Measurements from ENCODE around the gene ANKMY1.

The ANKMY1 gene

GRCh38 chr2:240579071-240579762 lies 21.4 kb upstream of the ANKMY1 start:
- no peak for DNase-seq

DNA sequence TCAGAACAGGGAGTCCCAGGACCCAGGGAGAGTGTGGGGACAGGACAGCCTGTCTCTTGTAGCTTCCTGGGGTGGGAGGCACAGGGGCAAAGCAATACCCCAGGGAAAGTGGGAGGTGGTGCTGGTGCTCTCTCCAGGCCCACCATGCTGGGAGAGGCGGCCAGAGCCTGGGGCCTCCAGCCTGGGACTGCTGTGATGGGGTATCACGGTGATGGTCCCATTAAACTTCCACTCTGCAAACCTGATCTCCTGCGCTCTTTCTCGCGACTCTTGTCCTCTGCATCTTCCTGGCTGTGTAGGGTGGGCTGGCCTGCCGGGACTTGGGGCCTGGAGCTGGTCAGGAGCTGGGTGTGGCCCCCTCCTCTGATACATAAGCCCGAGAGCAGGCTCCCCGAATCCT lies 20.7 kb upstream of the ANKMY1 start:
- DNase-seq, result no peak

- DNase-seq, result no peak
Measured at GRCh38 chr2:240578110-240578450, 20.3 kb upstream of the ANKMY1 start.

DNA sequence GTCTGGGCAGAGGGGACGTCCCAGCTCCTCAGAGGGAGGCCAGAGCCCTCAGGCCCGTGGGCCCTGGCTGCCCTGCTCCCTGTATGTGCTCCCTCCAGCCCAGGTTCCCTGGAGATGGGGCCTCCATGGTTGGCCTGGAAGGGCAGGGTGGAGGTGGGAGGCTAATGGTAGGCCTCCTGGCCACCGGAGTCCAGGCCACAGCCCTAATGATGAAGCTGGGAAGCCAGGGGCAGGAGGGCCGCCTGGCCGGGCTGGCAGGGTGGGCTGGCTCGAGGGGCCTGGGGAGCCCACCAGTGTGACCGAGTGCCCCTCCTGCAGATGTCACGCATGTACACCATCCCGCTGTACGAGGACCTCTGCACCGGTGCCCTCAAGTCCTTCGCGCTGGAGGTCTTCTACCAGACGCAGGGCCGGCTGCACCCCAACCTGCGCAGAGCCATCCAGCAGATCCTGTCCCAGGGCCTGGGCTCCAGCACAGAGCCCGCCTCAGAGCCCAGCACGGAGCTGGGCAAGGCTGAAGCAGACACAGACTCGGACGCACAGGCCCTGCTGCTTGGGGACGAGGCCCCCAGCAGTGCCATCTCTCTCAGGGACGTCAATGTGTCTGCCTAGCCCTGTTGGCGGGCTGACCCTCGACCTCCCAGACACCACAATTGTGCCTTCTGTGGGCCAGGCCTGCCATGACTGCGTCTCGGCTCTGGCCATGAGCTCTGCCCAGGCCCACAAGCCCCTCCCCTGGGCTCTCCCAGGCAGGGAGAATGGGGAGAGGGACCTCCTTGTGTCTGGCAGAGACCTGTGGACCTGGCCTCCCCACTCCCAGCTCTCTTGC lies 19.7 kb upstream of the ANKMY1 start:
- DNase-seq, result no peak

GRCh38 chr2:240576436-240577205 lies 18.8 kb upstream of the ANKMY1 start:
- no peak for DNase-seq

- DNase-seq, result no peak
Measured at GRCh38 chr2:240576036-240576435, 18.2 kb upstream of the ANKMY1 start.

GRCh38 chr2:240575101-240575965 lies 17.5 kb upstream of the ANKMY1 start:
- no peak for DNase-seq

DNA sequence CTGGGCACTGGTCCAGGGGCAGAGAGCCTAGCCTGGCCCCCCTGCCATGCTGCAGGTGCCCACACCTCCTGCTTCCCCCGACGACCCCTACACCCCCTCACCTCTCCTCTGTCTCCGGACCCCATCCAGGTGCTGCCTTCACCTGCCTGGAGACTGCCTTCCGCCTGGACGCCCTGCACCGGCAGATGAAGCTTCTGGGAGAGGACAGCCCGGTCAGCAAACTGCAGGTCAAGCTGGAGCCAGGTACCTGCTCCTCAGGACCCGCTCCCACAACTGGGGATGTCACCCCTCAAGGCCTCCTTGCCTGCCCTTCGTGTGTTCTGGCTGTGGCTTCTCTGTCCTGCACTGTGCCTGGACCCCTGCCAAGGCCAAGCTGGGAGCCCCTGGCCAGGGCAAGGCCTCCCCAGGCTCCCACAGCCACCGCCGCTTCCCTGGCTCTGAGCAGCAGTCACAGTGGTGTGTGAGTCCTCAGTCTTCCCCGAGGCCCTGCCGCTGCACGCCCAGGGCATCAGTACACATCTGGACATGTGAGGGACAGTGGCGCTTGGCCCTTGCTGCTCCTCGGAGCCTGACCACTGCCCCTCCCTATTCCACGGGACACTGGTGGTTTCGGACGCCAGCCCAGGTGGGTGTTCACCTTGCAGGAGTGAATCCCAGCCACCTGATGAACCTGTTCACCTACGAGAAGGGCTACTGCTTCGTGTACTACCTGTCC lies 16.8 kb upstream of the ANKMY1 start:
- DNase-seq, result no peak

DNA sequence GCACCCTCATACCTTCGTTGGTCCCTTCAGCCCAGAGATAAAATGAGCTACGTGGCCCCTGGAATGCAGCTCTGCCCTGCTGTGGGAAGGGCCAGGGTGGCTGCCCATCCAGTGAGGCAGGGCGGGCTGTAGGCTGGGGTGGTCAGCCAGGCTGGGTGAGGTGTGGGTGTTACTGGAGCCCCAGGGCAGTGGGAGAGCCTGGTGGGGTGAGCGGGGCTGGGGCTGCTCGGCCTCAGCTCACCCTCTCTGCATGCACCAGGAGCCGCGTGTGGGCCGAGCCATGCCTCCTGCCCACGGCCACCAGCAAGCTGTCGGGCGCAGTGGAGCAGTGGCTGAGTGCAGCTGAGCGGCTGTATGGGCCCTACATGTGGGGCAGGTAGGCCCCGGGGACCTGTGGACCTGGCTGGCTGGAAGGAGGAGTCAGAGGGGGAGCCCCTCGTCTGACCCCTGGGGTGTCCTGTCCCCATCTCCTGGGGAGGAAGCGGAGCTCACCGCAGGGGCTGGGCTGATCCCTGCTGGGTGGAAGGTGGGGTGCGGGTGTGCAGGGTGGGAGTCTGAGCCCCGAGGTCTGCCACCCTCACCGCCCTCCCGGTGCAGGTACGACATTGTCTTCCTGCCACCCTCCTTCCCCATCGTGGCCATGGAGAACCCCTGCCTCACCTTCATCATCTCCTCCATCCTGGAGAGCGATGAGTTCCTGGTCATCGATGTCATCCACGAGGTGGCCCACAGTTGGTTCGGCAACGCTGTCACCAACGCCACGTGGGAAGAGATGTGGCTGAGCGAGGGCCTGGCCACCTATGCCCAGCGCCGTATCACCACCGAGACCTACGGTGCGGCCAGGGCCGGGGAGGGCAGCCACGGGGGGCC lies 16.0 kb upstream of the ANKMY1 start:
- no peak for DNase-seq

- DNase-seq, result no peak
Measured at GRCh38 chr2:240573071-240573515, 15.3 kb upstream of the ANKMY1 start.

DNA sequence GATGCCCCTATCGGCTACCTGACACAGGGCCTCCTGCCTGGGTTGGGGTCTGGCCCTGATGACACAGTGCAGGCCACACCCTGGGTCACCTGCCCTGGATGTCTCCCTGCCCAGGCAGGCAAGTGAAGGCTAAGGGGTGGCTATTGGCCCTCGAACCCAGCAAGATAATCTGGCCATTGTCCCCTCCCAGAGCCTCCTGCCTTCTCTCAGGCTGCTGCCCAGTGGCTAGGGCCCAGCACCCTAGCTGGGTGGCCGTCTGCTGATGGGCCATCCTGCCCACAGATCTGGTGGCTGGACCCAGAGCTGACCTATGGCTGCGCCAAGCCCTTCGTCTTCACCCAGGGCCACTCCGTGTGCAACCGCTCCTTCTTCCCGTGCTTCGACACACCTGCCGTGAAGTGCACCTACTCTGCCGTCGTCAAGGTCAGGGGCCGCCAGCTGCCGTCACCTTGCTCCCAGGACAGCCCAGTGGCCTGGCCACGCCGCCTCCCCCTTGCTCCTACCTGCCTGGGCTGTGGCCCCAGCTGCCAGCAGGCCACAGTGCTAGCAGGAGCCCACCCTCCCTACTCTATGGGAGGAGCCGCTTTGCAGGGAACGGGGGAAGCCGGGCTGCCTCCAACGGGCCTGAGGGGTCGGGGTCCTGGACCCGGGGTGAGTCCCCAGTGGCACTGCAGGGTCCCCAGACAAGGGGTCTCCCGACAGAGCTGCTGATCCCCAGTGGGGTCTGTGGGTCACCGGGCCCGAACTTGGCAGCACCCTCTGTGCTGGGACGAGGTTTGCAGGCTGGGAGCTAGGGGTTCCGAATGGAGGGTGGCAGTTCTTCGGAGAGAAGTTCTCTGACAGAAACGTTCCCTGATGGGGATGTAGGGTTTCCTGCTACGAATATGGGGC lies 14.6 kb upstream of the ANKMY1 start:
- DNase-seq, result no peak

DNA sequence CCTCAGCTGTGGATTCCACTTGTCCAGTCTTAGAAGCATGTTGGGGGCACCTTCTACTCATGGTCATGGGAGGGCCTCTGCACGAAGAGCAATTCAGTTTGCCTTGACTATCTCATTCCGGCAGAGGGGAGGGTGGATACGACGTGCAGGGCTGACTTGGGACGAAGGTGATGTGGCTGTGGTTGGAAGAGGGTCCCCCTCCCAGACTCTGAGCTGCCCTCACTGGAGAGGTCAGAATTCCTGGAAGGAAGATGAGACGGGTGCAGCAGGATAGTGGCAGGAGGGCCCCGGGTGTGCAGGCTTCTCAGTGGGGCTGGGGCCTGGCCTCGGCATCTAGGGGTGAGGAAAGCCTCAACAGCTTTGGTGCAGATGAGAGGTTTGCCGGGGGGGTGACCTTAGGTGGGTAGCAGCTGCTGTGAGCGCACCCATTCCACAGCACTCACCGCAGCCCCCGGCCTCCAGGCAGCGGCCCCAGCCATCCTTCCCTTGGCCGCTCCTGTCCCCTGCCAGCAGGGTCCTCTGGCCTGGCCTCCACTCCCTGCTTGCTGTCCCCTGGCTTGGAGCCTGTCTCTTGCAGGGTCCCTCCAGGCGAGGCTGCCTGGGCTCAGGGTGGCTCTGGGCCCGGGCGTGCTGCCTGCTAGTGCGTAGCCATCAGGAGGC lies 13.7 kb upstream of the ANKMY1 start:
- no peak for DNase-seq

DNA sequence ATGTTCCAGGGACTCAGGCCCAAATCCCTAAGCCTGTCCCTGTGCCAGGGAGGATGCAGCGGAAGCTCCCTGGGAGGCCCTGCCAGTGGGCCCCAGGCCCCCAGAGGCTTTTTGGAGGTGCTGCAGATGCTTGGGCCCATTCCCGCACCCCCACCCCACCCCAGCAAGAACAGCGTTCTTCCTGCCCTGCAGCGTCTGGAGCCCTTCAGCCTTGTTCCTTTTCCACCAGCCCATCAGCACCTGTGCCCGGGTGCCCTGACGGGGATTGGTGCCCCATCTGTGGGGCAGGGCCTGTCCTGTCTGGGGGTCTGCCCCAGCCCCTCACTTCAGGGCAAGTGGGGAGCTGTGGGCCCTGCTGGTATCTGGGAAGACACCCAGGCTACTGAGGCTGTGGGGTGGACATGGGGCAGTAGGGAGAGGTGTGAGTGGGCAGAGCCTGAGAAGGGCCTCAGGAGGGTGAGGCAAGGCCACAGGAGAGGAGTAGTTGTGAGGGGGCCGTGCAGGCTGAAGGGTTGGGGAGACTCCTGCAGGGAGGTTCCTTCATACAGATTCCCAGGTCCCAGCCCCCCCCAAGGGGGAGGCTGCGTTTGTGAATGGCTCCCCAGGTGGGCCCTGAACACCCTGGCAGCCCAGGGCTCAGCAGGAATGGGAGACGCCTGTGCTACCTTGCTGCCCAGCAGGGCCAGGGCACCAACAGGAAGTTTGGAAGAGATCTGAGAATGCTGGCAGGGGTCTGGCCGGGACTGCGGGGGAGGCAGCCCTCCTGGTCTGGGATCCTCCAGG lies 12.9 kb upstream of the ANKMY1 start:
- DNase-seq, result no peak

DNA sequence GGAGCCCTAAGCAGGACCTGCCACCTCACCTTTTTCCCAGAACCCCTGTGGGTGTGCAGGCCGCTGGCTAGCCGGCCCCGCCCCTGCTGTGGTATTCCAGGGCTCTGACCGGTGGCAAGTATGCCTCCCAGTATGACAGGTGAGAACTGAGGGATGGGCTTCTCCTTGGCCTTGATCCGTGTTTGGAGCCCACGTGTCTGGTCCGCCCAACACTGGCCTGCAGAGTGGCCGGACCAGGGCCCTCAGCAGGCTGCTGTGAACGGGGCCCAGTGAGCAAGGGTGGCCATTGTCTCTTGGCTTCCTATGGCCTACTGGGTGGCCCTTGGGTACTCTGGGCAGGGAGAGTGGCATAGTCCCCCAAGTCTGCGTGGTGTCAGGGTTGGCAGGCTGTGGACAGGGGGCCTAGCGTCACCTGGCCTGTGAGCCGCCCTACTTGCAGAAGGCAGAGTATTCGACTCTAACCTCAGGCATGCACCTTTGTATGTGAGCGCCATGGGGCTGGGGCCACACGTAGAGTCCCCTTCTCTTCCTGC lies 12.3 kb upstream of the ANKMY1 start:
- DNase-seq, result no peak

- DNase-seq, result no peak
Measured at GRCh38 chr2:240569523-240569997, 11.8 kb upstream of the ANKMY1 start.

GRCh38 chr2:240568678-240569522 lies 11.1 kb upstream of the ANKMY1 start:
- DNase-seq, result peak; percentile 75

Data from central memory CD4-positive, alpha-beta T cell (primary cell).